Measurements from ENCODE around the gene SMAD5.

Gene SMAD5

GRCh38 chr5:136129445-136129844, 3.2 kb upstream of the SMAD5 start:
- TF ChIP-seq SIN3A (IDR thresholded peaks at IDR 0.05; ENCODE audit: borderline replicate concordance, insufficient read depth, low read length), result no peak
- TF ChIP-seq FOXP2 (optimal IDR thresholded peaks at IDR 0.05; ENCODE audit: borderline replicate concordance, extremely low read depth, extremely low read length, insufficient read depth), result no peak
- no peak for TF ChIP-seq POLR2AphosphoS5 (IDR thresholded peaks at IDR 0.05; ENCODE audit: low read depth, low read length)
- no peak for TF ChIP-seq REST (IDR thresholded peaks at IDR 0.05; ENCODE audit: insufficient read depth in 1 of 2, low read depth in 2 of 2, low read length in 2 of 2)
- TF ChIP-seq TAF1 (IDR thresholded peaks at IDR 0.05; ENCODE audit: borderline replicate concordance, insufficient read depth, low read length), result no peak

- TF ChIP-seq POLR2AphosphoS5 (IDR thresholded peaks at IDR 0.05; ENCODE audit: low read depth, low read length) (no peak), REST (IDR thresholded peaks at IDR 0.05; ENCODE audit: insufficient read depth in 1 of 2, low read depth in 2 of 2, low read length in 2 of 2) (no peak), FOXP2 (optimal IDR thresholded peaks at IDR 0.05; ENCODE audit: borderline replicate concordance, extremely low read depth, extremely low read length, insufficient read depth) (no peak), SIN3A (IDR thresholded peaks at IDR 0.05; ENCODE audit: borderline replicate concordance, insufficient read depth, low read length) (no peak), TAF1 (IDR thresholded peaks at IDR 0.05; ENCODE audit: borderline replicate concordance, insufficient read depth, low read length) (no peak)
Measured at GRCh38 chr5:136130581-136130980, 2.1 kb upstream of the SMAD5 start.

GRCh38 chr5:136132087-136132486, 558 bp upstream of the SMAD5 start:
- TF ChIP-seq TAF1 (IDR thresholded peaks at IDR 0.05; ENCODE audit: borderline replicate concordance, insufficient read depth, low read length) (no peak), SIN3A (IDR thresholded peaks at IDR 0.05; ENCODE audit: borderline replicate concordance, insufficient read depth, low read length) (no peak), FOXP2 (optimal IDR thresholded peaks at IDR 0.05; ENCODE audit: borderline replicate concordance, extremely low read depth, extremely low read length, insufficient read depth) (no peak), POLR2AphosphoS5 (IDR thresholded peaks at IDR 0.05; ENCODE audit: low read depth, low read length) (no peak), REST (IDR thresholded peaks at IDR 0.05; ENCODE audit: insufficient read depth in 1 of 2, low read depth in 2 of 2, low read length in 2 of 2) (no peak)

GRCh38 chr5:136133222-136133921, 727 bp downstream of the SMAD5 start:
- TF ChIP-seq SIN3A (IDR thresholded peaks at IDR 0.05; ENCODE audit: borderline replicate concordance, insufficient read depth, low read length) (no peak), REST (IDR thresholded peaks at IDR 0.05; ENCODE audit: insufficient read depth in 1 of 2, low read depth in 2 of 2, low read length in 2 of 2) (0 out of 4 replicates have a peak, but pooled peaks of 1 of the 2 experiments have one; percentile 7)

Measured in PFSK-1 (cell line).